ENCODE measurements around the gene IGFL4.

Gene IGFL4

DNA sequence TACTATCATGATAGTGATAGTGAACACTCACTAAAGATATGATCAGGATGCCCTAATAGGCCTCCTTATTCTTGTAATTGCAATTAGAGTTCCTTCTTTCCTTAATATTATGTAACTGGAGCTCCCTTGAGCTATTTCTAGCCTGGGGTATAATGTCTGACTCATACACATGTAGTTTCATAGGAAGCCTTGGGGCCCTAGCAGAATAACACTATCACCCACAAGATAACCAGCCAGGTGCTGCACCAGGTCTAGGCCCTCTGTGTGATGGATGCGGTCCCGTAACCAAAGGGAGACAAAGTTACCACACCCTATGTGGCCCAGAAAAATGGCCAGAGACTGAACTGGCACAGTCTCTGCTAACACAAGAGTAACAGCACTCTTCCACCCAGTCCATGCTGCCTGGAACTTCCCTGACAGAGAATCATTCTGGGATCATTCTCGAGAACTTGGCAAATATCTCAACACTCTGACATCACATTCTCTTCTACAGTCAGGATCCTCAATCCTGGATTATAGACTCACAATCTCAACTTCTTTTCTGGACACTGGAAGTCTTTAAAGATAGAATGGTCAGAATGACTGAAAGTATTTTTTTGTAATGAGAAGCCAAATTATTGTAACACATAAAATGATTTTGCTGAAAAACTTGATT is 32.6 kb upstream of the IGFL4 start:
- DNase-seq (ENCODE audit: low spot score) (no peak), ATAC-seq (ENCODE audit: low read depth) (0 out of 3 replicates have a peak, but pooled peaks have one; percentile 7)
- no peaks in the 10 kb centered on the region for H3K9me3 ChIP-seq (ENCODE audit: severe bottlenecking)
- peaks cover 24% of the 10 kb centered on the region for H3K4me1 ChIP-seq (ENCODE audit: insufficient read depth, poor library complexity, severe bottlenecking)
- TF ChIP-seq, protein P1, sequence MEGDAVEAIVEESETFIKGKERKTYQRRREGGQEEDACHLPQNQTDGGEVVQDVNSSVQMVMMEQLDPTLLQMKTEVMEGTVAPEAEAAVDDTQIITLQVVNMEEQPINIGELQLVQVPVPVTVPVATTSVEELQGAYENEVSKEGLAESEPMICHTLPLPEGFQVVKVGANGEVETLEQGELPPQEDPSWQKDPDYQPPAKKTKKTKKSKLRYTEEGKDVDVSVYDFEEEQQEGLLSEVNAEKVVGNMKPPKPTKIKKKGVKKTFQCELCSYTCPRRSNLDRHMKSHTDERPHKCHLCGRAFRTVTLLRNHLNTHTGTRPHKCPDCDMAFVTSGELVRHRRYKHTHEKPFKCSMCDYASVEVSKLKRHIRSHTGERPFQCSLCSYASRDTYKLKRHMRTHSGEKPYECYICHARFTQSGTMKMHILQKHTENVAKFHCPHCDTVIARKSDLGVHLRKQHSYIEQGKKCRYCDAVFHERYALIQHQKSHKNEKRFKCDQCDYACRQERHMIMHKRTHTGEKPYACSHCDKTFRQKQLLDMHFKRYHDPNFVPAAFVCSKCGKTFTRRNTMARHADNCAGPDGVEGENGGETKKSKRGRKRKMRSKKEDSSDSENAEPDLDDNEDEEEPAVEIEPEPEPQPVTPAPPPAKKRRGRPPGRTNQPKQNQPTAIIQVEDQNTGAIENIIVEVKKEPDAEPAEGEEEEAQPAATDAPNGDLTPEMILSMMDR (IDR thresholded peaks at IDR 0.05; ENCODE audit: poor library complexity, severe bottlenecking): no peak
- H3K27ac ChIP-seq (ENCODE audit: poor library complexity, severe bottlenecking): no peak overlapping the region
- peaks cover 14% of the 10 kb centered on the region for H3K27me3 ChIP-seq (ENCODE audit: insufficient read depth, poor library complexity, severe bottlenecking)
- no peak overlapping the region for H3K4me3 ChIP-seq (ENCODE audit: severe bottlenecking)
- H3K36me3 ChIP-seq (ENCODE audit: low read depth): no peaks in the 10 kb centered on the region

DNA sequence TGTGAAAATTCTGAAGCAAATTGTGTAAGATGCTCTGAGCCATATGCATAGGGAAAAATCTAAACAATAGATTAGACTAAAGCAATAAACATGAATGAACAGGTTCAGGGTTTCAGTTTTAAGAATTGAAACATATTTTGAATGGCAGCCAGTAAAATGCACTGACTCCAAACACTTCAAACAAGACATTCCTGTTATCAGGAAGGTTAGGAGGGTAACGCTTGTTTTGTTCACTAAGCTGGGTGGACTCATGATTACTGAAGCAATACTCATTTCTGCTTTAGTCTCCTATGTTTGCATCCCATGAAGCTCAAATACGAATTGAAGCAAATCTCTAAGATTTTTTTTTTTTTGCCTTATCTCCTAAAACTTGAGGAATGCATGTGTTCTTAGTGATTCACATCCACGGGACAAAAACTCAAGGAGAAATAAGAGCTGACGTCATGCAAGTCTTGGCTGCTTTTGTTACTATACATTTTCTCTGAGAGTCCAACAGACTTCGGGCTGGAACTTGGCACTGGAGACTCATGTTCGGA is 29.1 kb upstream of the IGFL4 start:
- Histone ChIP-seq H3K4me3 (ENCODE audit: severe bottlenecking) (no peak overlapping the region), H3K27ac (ENCODE audit: poor library complexity, severe bottlenecking) (peak overlapping the region; percentile 74), H3K36me3 (ENCODE audit: low read depth) (no peaks in the 10 kb centered on the region), H3K27me3 (ENCODE audit: insufficient read depth, poor library complexity, severe bottlenecking) (no peaks in the 10 kb centered on the region), H3K4me1 (ENCODE audit: insufficient read depth, poor library complexity, severe bottlenecking) (peaks cover 36% of the 10 kb centered on the region), H3K9me3 (ENCODE audit: severe bottlenecking) (no peaks in the 10 kb centered on the region)
- TF ChIP-seq, protein P1 (IDR thresholded peaks at IDR 0.05; ENCODE audit: poor library complexity, severe bottlenecking): no peak
- peak; percentile 59 for ATAC-seq (ENCODE audit: low read depth)
- DNase-seq (ENCODE audit: low spot score): no peak

DNA sequence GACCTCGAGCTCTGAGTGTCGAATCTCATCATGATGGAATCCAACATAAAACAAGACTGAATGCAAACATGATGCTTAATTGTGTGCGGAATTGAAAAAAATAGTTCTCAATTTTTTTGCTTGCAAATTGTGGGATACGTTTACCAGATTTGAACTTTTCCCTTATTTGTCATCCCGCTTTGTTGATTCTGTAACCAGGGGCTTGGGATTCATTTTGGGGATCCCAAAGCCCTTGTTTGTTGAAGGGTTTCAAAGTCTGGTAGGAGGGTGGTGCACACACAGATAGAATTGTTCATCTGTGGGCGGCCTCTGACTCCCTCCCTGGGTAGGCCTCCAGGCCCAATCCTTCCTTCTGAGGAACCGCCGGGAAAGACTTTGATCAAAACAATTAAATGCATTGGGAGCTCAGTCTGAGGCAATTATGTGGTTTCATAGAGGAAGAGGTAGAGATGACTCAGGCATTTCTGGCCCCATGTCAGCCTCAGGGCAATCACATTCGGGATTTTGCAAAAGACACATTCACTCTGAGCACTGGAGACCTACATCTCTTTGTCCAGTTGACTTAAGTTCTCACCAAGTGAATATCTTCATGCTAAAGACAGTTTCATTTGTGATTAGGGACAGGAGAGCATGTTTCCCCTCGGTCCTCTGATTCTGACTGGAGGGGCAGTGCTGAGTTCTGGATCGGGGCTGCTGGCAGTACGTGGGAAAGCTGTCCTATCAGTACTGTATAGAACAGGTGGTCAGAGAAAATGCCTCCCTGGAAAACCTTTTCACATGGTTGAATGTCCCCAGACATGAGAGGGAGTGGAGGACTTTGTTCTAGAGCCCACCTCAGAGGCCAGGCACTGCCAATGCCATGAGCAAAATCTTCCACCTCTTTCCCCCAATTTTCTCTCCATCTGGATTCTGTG is 27.8 kb upstream of the IGFL4 start:
- peak; percentile 83 for DNase-seq (ENCODE audit: low spot score)
- no peaks in the 10 kb centered on the region for H3K36me3 ChIP-seq (ENCODE audit: low read depth)

GRCh38 chr19:46067691-46068090 is 26.9 kb upstream of the IGFL4 start:
- no peak for ATAC-seq (ENCODE audit: low read depth)
- no peak for DNase-seq (ENCODE audit: low spot score)
- Histone ChIP-seq H3K4me1 (ENCODE audit: insufficient read depth, poor library complexity, severe bottlenecking) (peaks cover 30% of the 10 kb centered on the region), H3K9me3 (ENCODE audit: severe bottlenecking) (no peaks in the 10 kb centered on the region), H3K36me3 (ENCODE audit: low read depth) (no peaks in the 10 kb centered on the region), H3K27me3 (ENCODE audit: insufficient read depth, poor library complexity, severe bottlenecking) (no peaks in the 10 kb centered on the region), H3K4me3 (ENCODE audit: severe bottlenecking) (no peak overlapping the region), H3K27ac (ENCODE audit: poor library complexity, severe bottlenecking) (peak overlapping the region; percentile 74)
- TF ChIP-seq, protein P1 (IDR thresholded peaks at IDR 0.05; ENCODE audit: poor library complexity, severe bottlenecking): no peak

More for the DNA sequence above, 27.8 kb upstream of the IGFL4 start:
- TF ChIP-seq, protein P1 (IDR thresholded peaks at IDR 0.05; ENCODE audit: poor library complexity, severe bottlenecking): no peak
- peak; percentile 86 for ATAC-seq (ENCODE audit: low read depth)
- no peaks in the 10 kb centered on the region for H3K27me3 ChIP-seq (ENCODE audit: insufficient read depth, poor library complexity, severe bottlenecking)
- H3K27ac ChIP-seq (ENCODE audit: poor library complexity, severe bottlenecking): peak overlapping the region; percentile 74
- H3K4me3 ChIP-seq (ENCODE audit: severe bottlenecking): no peak overlapping the region
- H3K4me1 ChIP-seq (ENCODE audit: insufficient read depth, poor library complexity, severe bottlenecking): peaks cover 36% of the 10 kb centered on the region
- H3K9me3 ChIP-seq (ENCODE audit: severe bottlenecking): no peaks in the 10 kb centered on the region

All from RWPE2 (cell line).